GM19397 (cell line): Measurements from ENCODE around the gene TSPAN3.

Experiments
- ATAC-seq: cut with Tn5 transposase; IDR thresholded peaks from one replicate; pipeline ENCODE4 v1.9.1; 2021; ENCODE audit warnings: mild to moderate bottlenecking, moderate library complexity; ENCODE audit not compliant: unreplicated experiment

The TSPAN3 gene

GRCh38 chr15:77057685-77058084 is 13.2 kb downstream of the TSPAN3 start:
- ATAC-seq: no peak

GRCh38 chr15:77057072-77057471 is 13.8 kb downstream of the TSPAN3 start:
- no peak for ATAC-seq

GRCh38 chr15:77053709-77054108 is 17.2 kb downstream of the TSPAN3 start:
- ATAC-seq: no peak

DNA sequence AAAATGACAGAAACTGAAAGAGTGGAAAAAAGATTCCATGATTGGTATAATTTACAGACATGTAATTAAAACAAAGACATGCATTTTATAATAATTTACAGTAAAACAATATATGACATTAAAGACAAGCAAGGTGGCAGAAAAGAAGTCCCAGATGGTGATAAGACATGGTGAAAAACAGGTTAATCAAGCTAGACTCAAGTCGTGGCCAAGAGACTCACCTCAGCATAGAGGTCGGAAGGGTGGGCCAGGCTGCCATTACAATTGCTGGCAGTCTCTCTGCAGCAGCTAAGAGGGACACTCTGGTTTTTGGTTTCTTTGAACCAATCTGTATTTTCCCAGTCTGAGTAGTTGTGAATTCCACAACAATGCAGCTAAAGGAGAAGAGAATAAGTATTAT is 18.4 kb downstream of the TSPAN3 start:
- no peak for ATAC-seq

DNA sequence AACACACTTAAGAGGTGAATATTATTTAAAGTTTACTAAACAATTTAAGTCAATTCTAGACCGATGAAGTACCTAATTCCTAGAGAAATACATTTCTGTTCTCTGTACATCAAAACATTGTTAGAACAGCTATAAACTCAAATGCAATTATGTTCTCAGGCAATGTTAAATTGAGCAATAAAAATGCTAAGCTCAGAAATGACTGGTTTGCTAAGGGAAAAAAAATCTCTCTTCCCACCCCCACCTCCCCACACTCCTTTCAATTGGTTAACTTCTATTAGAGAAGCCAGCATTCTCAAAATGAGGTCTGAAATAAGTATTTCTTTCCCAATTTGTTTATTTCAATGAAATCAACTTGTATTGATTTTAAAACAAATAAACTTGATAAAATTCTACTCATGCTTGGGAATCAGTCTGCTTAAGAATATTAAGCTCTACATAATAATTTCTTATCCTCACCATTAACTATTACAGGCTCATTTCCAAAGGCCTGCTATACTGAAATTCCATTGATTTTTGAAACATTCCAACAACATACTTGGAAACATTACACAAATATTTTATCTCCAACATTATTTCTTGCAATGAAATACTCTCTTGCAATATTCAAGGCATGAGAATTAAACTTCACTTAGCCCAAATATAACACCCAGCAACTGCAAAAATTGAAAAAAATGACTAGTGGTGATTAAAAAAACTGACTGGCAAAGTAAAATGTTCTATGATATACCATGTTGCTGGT is 22.6 kb downstream of the TSPAN3 start:
- ATAC-seq: no peak

GRCh38 chr15:77046704-77047412 is 24.1 kb downstream of the TSPAN3 start:
- no peak for ATAC-seq

DNA sequence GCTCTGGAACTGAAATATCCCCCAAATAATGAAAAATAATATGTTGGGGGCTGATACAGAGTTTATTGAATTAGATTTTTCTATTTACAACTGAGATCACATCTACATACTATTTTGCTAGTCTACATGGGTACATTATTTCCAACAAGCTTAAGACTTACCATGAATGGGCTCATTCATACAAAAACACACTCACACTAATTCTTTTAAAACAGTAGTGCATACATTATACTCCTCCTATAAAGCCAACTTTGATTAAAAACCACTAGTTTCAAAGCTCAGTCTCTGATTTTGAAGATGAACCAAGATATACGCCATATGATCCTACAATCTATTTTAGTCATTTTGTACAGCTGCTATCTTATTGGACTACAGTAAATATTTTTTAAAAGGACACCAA is 24.9 kb downstream of the TSPAN3 start:
- no peak for ATAC-seq

- ATAC-seq: no peak
Observed at GRCh38 chr15:77044228-77045042, 26.5 kb downstream of the TSPAN3 start.

GRCh38 chr15:77042955-77043920 is 27.7 kb downstream of the TSPAN3 start:
- no peak for ATAC-seq

GRCh38 chr15:77042245-77042919 is 28.5 kb downstream of the TSPAN3 start:
- ATAC-seq: no peak

GRCh38 chr15:77040673-77041072 is 30.2 kb downstream of the TSPAN3 start:
- no peak for ATAC-seq

DNA sequence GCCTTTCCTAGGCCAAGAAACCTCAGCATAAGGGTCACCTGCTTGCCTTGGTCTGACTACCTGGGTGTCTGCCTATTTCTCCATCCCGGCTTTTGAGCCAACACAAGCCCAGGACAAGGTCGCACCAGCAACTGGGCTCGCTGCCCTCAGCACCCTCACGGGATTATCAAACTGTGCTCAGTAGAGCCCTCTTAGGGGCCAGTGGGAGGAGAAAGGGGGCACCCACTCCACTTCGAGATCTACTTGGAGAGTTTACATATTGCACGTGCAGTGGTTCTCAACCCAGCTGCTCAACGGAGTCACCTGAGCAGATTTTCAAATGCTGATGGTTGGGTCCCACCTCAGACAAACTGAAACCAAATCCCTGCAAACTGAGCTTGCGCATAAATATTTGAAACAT is 31.1 kb downstream of the TSPAN3 start:
- no peak for ATAC-seq

- no peak for ATAC-seq
Observed at GRCh38 chr15:77039217-77039533, 31.7 kb downstream of the TSPAN3 start.

GRCh38 chr15:77038312-77039216 is 32.3 kb downstream of the TSPAN3 start:
- no peak for ATAC-seq

DNA sequence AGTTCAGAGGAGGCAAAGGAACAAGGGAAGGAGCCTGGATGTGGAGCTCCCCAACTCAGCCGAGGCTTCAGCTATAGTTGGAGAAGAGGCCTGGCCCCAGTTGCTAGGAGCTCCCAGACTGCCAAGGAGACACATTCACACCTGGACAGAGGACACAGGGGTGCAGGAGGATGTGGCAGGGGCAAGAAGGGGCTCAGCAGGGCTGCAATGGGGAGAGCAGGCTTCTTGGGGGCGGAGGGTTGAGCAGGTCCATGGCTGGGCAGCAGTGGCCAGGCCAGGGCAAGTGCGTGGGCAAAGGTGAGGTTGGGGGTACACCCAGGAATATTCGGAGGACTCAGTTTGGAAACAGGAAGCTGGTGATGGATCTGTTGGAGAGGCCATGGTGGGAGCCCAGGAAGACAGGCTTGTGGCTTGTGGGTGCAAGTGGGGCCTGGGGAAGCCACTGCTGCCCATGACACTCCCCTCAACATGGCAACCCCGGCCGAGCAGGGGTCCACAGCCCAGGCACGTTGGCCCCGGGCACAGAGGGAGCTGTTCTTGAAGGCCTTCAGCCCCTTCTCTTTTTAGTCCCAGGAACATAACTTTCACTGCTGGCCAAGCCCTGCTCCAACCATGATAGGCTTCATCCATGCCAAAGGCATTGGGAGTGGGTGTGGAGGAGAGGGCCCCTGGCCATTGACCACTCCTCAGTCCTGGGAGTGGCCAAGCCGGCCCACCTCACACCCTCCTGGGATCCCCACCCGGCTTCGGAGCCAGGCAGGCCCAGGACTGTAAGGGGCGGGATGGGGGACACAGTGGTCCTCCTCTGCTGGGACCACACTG is 33.3 kb downstream of the TSPAN3 start:
- ATAC-seq: no peak

DNA sequence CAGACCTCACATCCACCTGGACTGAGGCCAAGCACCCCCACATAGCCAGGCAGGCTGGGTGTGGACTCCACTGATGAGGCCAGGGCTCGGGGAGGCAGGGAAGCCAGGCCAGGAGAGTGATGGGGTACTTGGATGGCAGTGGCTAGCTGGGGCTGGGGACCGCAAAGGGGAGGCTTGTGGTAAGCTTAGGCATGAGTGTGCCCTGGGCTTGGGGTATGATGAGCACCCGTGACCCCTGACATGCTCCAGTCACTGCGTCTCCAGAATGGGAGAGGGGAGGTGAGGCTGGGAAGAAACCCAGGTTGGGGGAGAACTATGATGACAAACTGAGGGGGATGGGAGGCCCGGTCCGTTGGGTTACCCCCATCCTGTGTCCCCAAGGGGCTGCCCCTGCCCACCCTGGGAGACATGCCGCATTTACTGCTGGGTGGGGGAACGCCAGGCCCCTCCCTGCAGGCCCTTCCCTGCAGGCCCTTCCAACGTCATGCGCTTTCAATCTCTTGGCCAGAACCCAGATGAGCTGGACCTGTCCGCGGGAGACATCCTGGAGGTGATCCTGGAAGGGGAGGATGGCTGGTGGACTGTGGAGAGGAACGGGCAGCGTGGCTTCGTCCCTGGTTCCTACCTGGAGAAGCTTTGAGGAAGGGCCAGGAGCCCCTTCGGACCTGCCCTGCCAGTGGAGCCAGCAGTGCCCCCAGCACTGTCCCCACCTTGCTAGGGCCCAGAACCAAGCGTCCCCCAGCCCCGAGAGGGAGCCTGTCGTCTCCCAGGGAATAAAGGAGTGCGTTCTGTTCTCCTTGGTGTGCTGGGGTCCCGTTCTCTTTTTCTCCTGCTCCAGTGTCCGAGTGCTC is 34.1 kb downstream of the TSPAN3 start:
- ATAC-seq: no peak

DNA sequence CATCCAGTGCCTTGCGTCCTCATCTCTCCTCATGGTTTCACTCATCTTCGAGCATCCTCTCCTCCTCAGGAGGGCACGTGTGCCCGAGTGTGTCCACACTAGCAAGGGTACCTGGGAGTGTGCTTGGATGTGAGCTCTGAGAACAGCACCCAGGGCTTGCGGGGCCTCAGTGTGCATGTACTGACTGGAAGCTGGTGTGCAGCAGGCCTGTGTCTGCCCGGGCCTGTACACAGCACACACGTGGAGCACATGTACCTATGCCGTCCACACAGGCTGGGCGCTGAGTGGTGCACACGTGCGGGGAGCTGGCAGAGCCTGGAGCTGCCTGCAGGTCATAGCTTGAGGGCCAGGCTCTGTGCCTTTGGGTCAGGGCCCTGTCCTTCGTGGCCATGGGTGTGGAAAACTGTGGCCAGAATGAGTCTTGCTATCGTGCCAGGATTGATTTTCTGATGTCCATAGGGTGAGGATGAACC is 34.9 kb downstream of the TSPAN3 start:
- no peak for ATAC-seq
